B cell (primary cell): ENCODE results near the gene EVL.

ENCODE experiments used
- EZH2 ChIP-seq: IDR thresholded peaks from 2 replicates; pipeline ENCODE4 v1.6.1; 2012; ENCODE audit warnings: borderline replicate concordance, low read depth, mild to moderate bottlenecking, moderate library complexity, low read length; ENCODE audit not compliant: insufficient read depth, poor library complexity, severe bottlenecking
- TF ChIP-seq, protein P1 (sequence below): fragments of 200-600 bp; IDR thresholded peaks from one replicate; pipeline ENCODE4 v1.8.0; 2022; ENCODE audit warnings: antibody characterized with exemption, mild to moderate bottlenecking

DNA sequence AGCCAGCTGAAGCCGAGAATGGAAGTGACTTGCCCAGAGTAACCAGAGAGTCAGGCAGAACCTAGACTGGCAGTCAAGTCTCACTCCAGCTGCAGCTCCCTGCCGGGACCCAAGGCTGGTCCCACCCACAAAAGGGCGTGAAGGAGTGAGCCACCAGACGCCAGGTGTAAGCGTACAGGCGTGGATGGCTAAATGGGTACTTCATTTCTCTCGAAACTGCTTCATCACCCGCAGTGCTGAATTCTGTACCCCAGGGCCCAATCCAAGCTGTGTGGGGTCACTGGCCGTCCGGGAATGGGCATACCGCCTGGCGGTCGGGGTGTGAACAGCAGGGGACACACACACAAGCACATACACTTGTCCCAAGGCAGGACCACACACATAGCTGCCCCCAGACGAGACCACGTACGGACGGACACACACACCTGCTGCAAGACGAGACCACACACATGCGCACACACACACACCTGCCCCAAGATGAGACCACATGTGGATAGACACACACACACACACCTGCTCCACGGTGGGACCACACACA is 59.4 kb downstream of the EVL start:
- TF ChIP-seq, protein P1, sequence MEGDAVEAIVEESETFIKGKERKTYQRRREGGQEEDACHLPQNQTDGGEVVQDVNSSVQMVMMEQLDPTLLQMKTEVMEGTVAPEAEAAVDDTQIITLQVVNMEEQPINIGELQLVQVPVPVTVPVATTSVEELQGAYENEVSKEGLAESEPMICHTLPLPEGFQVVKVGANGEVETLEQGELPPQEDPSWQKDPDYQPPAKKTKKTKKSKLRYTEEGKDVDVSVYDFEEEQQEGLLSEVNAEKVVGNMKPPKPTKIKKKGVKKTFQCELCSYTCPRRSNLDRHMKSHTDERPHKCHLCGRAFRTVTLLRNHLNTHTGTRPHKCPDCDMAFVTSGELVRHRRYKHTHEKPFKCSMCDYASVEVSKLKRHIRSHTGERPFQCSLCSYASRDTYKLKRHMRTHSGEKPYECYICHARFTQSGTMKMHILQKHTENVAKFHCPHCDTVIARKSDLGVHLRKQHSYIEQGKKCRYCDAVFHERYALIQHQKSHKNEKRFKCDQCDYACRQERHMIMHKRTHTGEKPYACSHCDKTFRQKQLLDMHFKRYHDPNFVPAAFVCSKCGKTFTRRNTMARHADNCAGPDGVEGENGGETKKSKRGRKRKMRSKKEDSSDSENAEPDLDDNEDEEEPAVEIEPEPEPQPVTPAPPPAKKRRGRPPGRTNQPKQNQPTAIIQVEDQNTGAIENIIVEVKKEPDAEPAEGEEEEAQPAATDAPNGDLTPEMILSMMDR, result no peak
- no peak for TF ChIP-seq EZH2
